GM18858 (cell line): ENCODE measurements around the gene SUPT5H.

Source experiments
- ATAC-seq: cut with Tn5 transposase; IDR thresholded peaks from one replicate; pipeline ENCODE4 v1.9.1; 2021; ENCODE audit not compliant: unreplicated experiment

The SUPT5H gene

DNA sequence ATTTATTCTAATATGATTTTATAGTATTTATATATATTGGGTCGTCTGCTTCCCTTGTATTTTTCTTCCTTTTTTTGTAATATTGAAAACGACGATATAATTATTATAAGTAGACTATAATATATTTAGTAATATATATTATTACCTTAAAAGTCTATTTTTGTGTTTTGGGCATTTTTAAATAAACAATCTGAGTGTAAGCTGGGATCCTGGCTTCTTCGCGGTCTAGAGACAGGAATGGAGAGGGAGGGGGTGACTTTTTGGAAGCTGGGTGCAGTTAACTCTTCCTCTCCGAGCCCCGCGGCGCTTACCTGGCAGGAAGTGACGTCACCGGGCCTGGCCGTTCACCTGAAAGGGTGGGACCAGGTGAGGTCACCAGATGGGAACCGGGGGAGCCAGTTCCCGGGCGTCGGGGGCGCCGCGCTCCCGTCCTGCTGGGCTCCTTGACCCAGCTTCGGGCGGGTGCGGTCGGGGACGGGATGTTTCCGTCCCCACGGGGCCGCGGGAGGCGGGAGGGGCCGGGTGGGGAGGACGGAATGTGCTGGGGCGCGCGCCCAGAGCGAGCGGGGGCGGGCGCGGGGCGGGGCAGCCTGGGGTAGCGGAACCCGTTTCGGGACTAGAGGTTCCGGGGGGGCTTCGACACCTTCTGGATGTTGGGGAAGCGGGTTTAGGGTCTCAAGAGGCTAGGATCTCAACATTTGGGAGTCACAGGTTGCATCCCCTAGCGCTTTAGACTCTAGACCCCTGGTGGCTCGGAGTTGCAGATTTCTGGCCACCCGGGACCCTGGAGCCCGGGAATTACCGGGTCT is 36.0 kb upstream of the SUPT5H start:
- no peak for ATAC-seq

DNA sequence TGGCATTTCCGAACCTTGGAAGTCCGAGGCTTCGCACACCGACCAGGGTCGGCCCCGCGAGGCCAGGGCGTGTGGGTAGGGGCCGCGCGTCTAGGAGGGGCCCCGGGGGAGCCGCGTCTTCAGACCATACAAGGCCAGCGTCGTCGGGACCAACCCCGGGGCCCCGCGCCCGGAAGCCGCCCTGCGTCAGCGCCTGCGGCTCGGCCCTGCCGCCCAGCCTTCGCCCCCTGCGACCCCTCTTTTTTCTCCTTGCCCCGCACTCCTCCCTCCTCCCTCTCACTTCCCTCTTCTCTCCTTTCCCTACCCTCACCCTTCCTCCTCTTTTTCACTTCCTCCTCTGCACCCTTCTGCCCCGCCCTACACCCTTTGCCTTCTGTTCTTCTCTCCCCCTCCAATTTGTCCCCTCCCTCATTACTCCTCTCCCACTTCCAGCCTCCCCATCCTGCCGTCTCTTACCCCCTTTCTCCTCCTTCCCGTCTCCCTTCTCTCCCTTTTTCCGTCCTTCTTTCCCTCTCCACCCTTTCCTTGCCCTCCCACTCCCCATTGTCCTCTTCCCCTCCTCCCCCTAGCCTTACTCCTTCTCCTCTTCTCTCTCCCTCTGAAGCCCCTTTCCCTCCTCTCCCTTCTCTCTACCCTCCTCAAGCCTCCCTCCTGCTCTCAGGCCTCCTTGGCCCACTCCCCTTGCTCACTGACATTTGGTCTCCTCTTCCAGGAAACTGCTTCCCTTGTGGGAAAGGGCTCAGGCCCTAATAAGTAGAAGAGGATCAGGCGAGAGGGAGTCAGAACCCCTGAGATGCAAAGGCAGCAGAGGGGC is 35.2 kb upstream of the SUPT5H start:
- ATAC-seq = no peak

- ATAC-seq = no peak
These were observed 34.6 kb upstream of the SUPT5H start for GRCh38 chr19:39410831-39411080.

DNA sequence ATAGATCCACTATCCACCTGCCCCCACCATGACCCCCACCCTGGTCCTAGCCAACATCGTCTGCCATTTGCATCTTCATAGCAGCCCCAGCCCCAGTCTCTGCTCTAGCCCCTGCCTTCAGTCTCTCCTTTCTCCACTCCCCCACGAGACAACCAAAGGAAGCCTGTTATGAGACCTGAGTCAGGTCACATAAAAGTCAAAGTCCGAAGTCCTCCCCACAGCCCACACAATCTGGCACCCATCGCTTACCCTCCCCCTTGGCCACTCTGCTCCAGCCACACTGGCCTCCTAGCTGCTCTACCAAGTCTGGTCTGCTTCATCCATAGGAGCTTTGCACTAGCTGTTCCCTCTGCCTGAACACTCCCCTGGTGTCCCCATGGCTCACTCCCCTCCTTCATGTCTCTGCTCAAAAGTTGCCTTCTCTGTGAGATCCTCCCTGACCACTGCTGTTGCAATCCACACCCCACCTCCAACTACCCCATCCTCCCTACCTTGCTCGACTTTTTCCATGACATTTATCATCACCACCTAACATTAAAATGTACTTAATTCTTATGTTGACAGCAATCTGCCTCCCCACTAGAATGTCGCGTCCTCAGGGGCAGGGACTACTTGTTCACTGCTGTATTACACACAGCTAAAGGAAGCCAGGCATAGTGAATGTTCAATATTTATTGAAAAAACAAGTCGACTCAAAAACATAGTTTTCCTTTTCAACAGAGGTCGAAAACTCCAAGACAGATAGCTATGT is 34.1 kb upstream of the SUPT5H start:
- no peak for ATAC-seq

DNA sequence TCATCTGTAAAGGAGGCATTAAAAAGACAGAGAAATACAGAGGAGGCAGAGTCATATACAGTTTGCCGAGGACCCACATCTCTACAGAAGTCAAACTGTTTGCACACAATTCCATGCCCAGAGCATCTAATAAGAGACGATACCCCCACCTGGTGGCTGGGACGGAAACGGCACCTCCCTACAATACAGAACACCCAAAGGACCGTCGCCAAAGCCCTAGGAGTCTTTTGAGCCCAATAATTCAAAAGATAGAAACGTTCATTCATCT is 33.6 kb upstream of the SUPT5H start:
- peak; percentile 10 for ATAC-seq

DNA sequence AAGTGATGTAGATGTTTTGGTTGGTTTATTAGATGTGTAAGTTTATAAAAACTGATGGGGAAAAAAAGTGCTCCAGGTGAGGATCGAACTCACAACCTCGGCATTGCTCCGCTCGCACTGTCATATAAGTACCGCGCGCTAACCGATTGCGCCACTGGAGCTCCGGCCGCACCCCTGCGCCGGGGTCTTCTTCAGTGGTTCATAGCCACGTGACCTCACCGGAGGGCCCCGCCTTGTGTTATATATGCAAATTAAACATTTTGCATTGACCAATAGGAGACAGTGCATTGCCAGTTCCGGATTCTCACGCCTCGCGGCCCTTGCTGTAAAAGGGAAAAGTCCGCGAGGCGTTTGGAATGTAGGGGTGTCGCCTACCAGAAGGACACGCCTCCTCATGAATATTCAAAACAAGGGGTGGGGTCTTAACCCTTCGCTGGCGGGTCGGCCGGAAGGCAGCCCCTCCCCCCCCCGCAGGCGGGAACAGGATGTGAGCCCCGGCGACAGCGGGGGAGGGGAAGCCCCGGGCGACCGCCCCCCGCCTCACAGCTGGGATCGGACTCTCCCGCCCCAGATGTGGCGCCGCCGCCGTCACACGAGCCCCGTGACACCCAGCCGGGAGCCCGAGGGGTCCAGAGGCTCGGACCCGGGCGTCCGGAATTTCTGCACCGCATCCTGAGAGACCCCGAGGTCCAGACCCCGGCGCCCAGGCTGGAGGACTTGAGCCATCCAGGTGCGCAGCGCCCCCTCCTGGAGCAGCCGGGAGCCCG is 33.1 kb upstream of the SUPT5H start, which contains the start of gene PLEKHG2:
PLEKHG2 (plus strand) TSS at position 570 of the 767 bp plus-strand sequence. CDS start 1,418 bp downstream, outside the sequence.
- peak; percentile 50 for ATAC-seq

GRCh38 chr19:39412867-39413271 is 32.5 kb upstream of the SUPT5H start:
- no peak for ATAC-seq

DNA sequence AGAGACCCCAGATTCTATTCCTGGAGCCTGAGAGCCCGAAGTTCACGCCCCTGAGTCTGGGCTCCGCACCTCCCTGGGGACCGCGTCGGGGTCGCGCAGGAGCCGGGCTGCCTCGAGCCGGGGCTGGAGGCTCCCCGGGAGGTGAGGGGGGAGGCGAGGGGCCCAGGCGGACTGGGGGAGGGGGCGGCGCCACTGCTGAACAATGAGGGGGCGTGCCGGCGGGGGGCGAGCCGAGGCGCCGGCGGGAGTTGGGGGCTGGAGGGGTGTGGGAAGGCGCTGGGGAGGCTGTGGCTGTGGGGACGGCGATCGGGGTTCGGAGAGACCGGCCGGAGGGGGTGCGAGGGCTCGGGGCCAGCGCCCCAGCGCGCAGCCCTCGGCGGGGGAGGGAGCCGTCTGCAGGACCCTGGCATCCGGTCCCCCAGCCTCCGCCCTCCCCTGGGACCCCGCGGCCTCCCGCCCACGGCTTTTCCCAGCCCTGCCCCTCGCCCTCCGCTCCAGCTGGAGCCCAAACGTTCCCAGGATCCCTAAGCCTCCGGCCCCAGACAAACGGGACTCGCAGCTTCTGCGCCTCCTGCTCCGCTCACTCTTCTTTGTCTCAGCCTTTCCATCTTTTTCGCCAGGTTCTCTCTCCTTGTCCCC is 32.0 kb upstream of the SUPT5H start:
- ATAC-seq = no peak

- ATAC-seq = no peak
These were observed 31.3 kb upstream of the SUPT5H start for GRCh38 chr19:39413911-39414608.

- no peak for ATAC-seq
These were observed 30.0 kb upstream of the SUPT5H start for GRCh38 chr19:39415111-39416046.

- no peak for ATAC-seq
These were observed 28.9 kb upstream of the SUPT5H start for GRCh38 chr19:39416152-39417120.

GRCh38 chr19:39417463-39418181 is 27.8 kb upstream of the SUPT5H start:
- ATAC-seq = no peak

- ATAC-seq = no peak
These were observed 26.4 kb upstream of the SUPT5H start for GRCh38 chr19:39419003-39419402.

GRCh38 chr19:39420769-39421168 is 24.6 kb upstream of the SUPT5H start:
- no peak for ATAC-seq

DNA sequence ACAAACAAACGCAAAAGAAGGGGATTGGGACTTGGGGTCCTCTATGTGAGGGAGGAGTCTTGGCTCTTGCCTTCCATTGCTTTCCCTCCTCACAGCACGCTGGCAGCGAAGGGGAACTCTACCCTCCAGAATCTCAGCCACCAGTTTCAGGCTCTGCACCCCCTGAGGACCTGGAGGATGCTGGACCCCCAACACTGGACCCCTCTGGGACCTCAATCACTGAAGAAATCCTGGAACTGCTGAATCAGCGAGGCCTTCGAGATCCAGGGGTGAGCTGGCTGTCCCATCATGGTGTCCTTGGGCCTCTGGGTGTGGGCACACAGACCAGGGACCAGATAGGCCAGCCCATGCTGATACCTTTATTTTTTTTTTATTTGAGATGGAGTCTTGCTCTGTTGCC is 23.4 kb upstream of the SUPT5H start:
- ATAC-seq = no peak

DNA sequence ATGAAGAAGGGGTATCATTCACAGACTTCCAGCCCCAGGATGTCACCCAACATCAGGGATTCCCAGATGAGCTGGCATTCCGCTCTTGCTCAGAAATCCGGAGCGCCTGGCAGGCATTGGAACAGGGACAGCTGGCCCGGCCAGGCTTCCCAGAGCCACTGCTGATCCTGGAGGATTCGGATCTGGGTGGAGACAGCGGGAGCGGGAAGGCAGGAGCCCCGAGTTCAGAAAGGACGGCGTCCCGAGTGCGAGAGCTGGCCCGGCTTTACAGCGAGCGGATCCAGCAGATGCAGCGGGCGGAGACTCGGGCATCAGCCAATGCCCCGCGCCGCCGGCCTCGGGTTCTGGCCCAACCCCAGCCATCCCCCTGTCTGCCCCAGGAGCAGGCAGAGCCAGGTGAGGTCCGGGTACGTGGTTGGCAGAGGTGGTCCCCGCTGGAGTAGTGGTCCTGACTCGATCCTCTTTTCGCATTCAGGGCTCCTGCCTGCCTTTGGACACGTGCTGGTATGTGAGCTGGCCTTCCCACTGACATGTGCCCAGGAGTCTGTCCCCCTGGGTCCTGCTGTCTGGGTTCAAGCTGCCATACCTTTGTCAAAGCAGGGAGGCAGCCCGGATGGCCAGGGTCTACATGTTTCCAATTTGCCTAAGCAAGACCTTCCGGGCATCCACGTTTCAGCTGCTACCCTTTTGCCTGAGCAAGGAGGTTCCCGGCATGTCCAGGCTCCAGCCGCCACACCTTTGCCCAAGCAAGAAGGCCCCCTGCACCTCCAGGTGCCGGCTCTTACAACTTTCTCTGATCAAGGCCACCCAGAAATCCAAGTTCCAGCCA is 21.9 kb upstream of the SUPT5H start:
- ATAC-seq = no peak
